ENCODE measurements around the gene CALHM3. TPM values are rescaled to one million over a fixed set of nuclear protein-coding genes. Genes with fewer than 3 reads are reported as not detected.
"Not testable (repeated sequence)": the region's sequence is repeated elsewhere in the genome, so short reads cannot be mapped to it uniquely, and the experiment has no call there.

The CALHM3 gene
- total and polyA plus RNA-seq, 2 experiments from 2014 or later = not detected

GRCh38 chr10:103487410-103487708, 8.3 kb upstream of the CALHM3 start:
- no peaks in the 10 kb centered on the region for H3K9me2 ChIP-seq (replicated peaks; ENCODE audit: insufficient read depth)
- no peaks in the 10 kb centered on the region for H3K36me3 ChIP-seq (replicated peaks; ENCODE audit: insufficient read depth, low read depth)
- H3K4me2 ChIP-seq = no peak overlapping the region
- H3K27ac ChIP-seq = no peak overlapping the region
- peaks cover 11% of the 10 kb centered on the region for H3K4me1 ChIP-seq (ENCODE audit: insufficient read depth)
- no peaks in the 10 kb centered on the region for H3K27me3 ChIP-seq
- no peaks in the 10 kb centered on the region for H3K9me3 ChIP-seq (ENCODE audit: low read depth)
- TF ChIP-seq EZH2phosphoT487 (IDR thresholded peaks at IDR 0.05; ENCODE audit: low read depth, severe bottlenecking, unreplicated experiment) (no peak), CTCF (IDR thresholded peaks at IDR 0.05; ENCODE audit: poor library complexity) (no peak), EZH2 (IDR thresholded peaks at IDR 0.05; ENCODE audit: borderline replicate concordance) (no peak)
- no peak for DNase-seq (ENCODE audit: low spot score)
- WGBS (ENCODE audit: low lambda C conversion rate, missing lambda C conversion rate) = 81% methylated on average over 2 of the region's 2 CpGs
- H3K79me2 ChIP-seq = no peaks in the 10 kb centered on the region
- no peak overlapping the region for H3K4me3 ChIP-seq
- no peak overlapping the region for H2AFZ ChIP-seq
- no peaks in the 10 kb centered on the region for H4K20me1 ChIP-seq (ENCODE audit: insufficient read depth, poor library complexity, severe bottlenecking)

- not testable (repeated sequence) for H3K9me3 ChIP-seq (ENCODE audit: low read depth); H3K36me3 ChIP-seq (replicated peaks; ENCODE audit: insufficient read depth, low read depth); H3K4me3 ChIP-seq; H3K9me2 ChIP-seq (replicated peaks; ENCODE audit: insufficient read depth); H3K27me3 ChIP-seq; H4K20me1 ChIP-seq (ENCODE audit: insufficient read depth, poor library complexity, severe bottlenecking); H3K79me2 ChIP-seq; H3K4me1 ChIP-seq (ENCODE audit: insufficient read depth); H2AFZ ChIP-seq; DNase-seq (ENCODE audit: low spot score); H3K4me2 ChIP-seq; H3K27ac ChIP-seq
- 91% methylated on average over 8 of the region's 8 CpGs for WGBS (ENCODE audit: low lambda C conversion rate, missing lambda C conversion rate)
Observed at GRCh38 chr10:103486635-103487409, 7.8 kb upstream of the CALHM3 start.

GRCh38 chr10:103481974-103482531, 3.0 kb upstream of the CALHM3 start:
- no peak overlapping the region for H3K27ac ChIP-seq
- no peak overlapping the region for H3K4me2 ChIP-seq
- 64% methylated on average over 12 of the region's 12 CpGs for WGBS (ENCODE audit: low lambda C conversion rate, missing lambda C conversion rate)
- H3K4me3 ChIP-seq = no peak overlapping the region
- TF ChIP-seq CTCF (IDR thresholded peaks at IDR 0.05; ENCODE audit: poor library complexity) (peak; percentile 49), EZH2 (IDR thresholded peaks at IDR 0.05; ENCODE audit: borderline replicate concordance) (no peak)
- H3K4me1 ChIP-seq (ENCODE audit: insufficient read depth) = no peaks in the 10 kb centered on the region
- H3K36me3 ChIP-seq (replicated peaks; ENCODE audit: insufficient read depth, low read depth) = no peaks in the 10 kb centered on the region
- no peaks in the 10 kb centered on the region for H3K27me3 ChIP-seq
- no peaks in the 10 kb centered on the region for H3K9me2 ChIP-seq (replicated peaks; ENCODE audit: insufficient read depth)
- H4K20me1 ChIP-seq (ENCODE audit: insufficient read depth, poor library complexity, severe bottlenecking) = no peaks in the 10 kb centered on the region
- H2AFZ ChIP-seq = no peak overlapping the region
- H3K79me2 ChIP-seq = no peaks in the 10 kb centered on the region
- no peaks in the 10 kb centered on the region for H3K9me3 ChIP-seq (ENCODE audit: low read depth)
- peak; percentile 74 for DNase-seq (ENCODE audit: low spot score)

GRCh38 chr10:103480521-103480920, 1.5 kb upstream of the CALHM3 start:
- H4K20me1 ChIP-seq (ENCODE audit: insufficient read depth, poor library complexity, severe bottlenecking) = no peaks in the 10 kb centered on the region
- no peak overlapping the region for H3K27ac ChIP-seq
- no peaks in the 10 kb centered on the region for H3K9me3 ChIP-seq (ENCODE audit: low read depth)
- no peaks in the 10 kb centered on the region for H3K9me2 ChIP-seq (replicated peaks; ENCODE audit: insufficient read depth)
- H3K4me1 ChIP-seq (ENCODE audit: insufficient read depth) = no peaks in the 10 kb centered on the region
- no peaks in the 10 kb centered on the region for H3K36me3 ChIP-seq (replicated peaks; ENCODE audit: insufficient read depth, low read depth)
- DNase-seq (ENCODE audit: low spot score) = no peak
- no peak overlapping the region for H3K4me3 ChIP-seq
- no peak for TF ChIP-seq EZH2 (IDR thresholded peaks at IDR 0.05; ENCODE audit: borderline replicate concordance)
- TF ChIP-seq CTCF (IDR thresholded peaks at IDR 0.05; ENCODE audit: poor library complexity) = no peak
- TF ChIP-seq EZH2phosphoT487 (IDR thresholded peaks at IDR 0.05; ENCODE audit: low read depth, severe bottlenecking, unreplicated experiment) = no peak
- H3K4me2 ChIP-seq = no peak overlapping the region
- WGBS (ENCODE audit: low lambda C conversion rate, missing lambda C conversion rate) = 84% methylated on average over 5 of the region's 5 CpGs
- no peak overlapping the region for H2AFZ ChIP-seq
- H3K79me2 ChIP-seq = no peaks in the 10 kb centered on the region
- no peaks in the 10 kb centered on the region for H3K27me3 ChIP-seq

All from hepatocyte (in vitro differentiated cells).